Measurements from ENCODE around the gene NRM. TPM values are rescaled to one million over a fixed set of nuclear protein-coding genes. Genes with fewer than 3 reads are reported as not detected.

The NRM gene
- total RNA-seq, 2 donors from 2014 or later = 26.0 to 36.9 TPM

GRCh38 chr6:30647242-30648116 lies 43.3 kb downstream of the NRM start:
- H3K27ac Mint-ChIP-seq = peak overlapping the region; percentile 85
- no peaks in the 10 kb centered on the region for H3K27me3 Mint-ChIP-seq
- peak overlapping the region; percentile 83 for H3K4me3 Mint-ChIP-seq
- peaks cover 12% of the 10 kb centered on the region for H3K4me1 Mint-ChIP-seq
- H3K36me3 Mint-ChIP-seq (ENCODE audit: low read depth) = peaks cover 54% of the 10 kb centered on the region
- ATAC-seq (replicated peaks) = peak; percentile 76
- no peaks in the 10 kb centered on the region for H3K9me3 Mint-ChIP-seq

DNA sequence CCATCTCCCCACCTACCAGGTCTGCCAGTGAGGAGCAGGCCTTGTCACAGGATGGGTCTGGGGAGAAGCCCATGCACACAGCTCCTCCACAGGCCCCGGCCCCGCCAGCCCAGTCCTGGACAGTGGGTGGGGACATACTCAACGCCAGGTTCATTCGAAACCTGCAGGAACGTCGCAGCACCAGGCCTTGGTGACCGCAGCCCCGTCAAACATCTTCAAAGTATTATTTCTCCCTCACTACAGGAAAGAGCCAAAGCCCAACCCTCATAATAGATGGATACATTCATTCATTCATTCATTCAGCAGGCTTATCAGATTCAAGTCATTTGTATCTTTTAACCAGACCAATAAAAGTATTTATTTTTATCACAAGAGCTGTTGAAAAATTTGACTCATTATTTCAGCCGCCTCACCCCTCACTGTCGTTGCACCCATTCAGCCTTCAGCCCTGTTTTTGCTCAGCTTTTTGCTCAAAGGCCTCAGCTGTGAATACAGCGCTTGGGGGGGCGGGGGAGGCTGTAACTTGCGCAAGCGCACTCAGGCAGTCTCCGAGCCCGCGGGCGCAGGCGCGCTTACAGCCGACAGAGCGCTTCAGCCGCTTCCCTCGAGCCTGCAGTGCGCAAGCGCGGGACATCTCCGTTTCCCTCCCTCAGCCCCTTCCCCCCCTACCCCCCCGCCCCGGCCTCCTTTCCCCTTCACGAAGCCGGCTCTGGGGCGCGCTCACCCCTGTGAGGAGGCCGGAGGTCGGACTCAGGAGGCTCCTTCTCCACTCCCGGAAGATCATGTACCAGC lies 44.1 kb downstream of the NRM start, which contains the start of gene C6orf136:
Gene C6orf136 (plus strand): TSS at position 684 of the 792 bp plus-strand sequence. CDS start 99 bp downstream, at position 783.
- Mint-ChIP-seq H3K27me3 (no peaks in the 10 kb centered on the region), H3K9me3 (no peaks in the 10 kb centered on the region), H3K36me3 (ENCODE audit: low read depth) (peaks cover 50% of the 10 kb centered on the region), H3K4me3 (peak within 1 kb of the TSS; percentile 83), H3K4me1 (peaks cover 12% of the 10 kb centered on the region), H3K27ac (peak within 1 kb of the TSS; percentile 85)
- peak; percentile 82 for ATAC-seq (replicated peaks)

- H3K9me3 Mint-ChIP-seq = no peaks in the 10 kb centered on the region
- ATAC-seq (replicated peaks) = no peak
- peaks cover 49% of the 10 kb centered on the region for H3K36me3 Mint-ChIP-seq (ENCODE audit: low read depth)
- H3K27ac Mint-ChIP-seq = peak overlapping the region; percentile 85
- no peaks in the 10 kb centered on the region for H3K27me3 Mint-ChIP-seq
- H3K4me1 Mint-ChIP-seq = peaks cover 12% of the 10 kb centered on the region
- peak overlapping the region; percentile 83 for H3K4me3 Mint-ChIP-seq
Measured at GRCh38 chr6:30645989-30646388, 44.8 kb downstream of the NRM start.

DNA sequence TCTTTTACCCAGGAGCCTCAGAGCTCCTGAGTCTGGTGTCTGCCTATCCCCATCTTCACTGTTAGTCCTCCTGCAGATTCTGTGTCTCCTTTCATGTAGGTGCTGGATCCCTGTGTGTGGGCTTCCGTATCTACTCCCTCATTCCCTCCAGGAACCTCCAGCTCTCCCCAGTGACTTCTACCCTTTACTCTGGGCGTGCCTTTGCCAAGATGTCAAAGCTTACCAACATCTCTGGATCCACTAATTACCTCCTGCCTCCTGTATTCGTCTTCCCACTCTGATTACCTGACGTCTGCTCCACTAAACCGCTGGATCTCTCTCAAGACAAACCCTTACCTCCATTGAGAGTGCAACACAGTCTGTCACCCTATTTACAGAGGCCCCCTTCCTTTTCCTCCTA lies 46.0 kb downstream of the NRM start:
- peaks cover 12% of the 10 kb centered on the region for H3K4me1 Mint-ChIP-seq
- peak overlapping the region; percentile 60 for H3K27ac Mint-ChIP-seq
- no peak for ATAC-seq (replicated peaks)
- no peak overlapping the region for H3K4me3 Mint-ChIP-seq
- peaks cover 46% of the 10 kb centered on the region for H3K36me3 Mint-ChIP-seq (ENCODE audit: low read depth)
- H3K27me3 Mint-ChIP-seq = no peaks in the 10 kb centered on the region
- H3K9me3 Mint-ChIP-seq = no peaks in the 10 kb centered on the region

DNA sequence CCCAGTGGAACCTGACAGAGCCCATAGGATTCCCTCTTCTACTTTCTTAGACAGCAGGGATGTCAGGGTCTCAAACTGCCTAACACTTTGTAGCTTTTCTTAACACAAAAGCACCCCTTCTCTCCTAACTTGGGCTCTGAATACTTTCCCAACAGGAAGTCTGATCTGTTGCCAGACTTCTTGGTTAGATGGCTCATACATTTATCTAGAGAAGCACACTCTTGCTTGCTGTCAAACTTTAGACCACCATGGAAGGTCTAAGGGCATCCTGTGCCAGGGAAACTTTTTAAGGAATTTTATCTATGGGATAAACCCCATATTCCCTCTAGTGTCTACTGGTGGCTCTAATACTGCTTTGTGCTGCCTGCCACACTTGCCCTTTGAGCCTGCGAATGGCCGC lies 47.1 kb downstream of the NRM start:
- Mint-ChIP-seq H3K4me3 (no peak overlapping the region), H3K4me1 (peaks cover 12% of the 10 kb centered on the region), H3K36me3 (ENCODE audit: low read depth) (peaks cover 42% of the 10 kb centered on the region), H3K27ac (peak overlapping the region; percentile 21), H3K27me3 (no peaks in the 10 kb centered on the region), H3K9me3 (no peaks in the 10 kb centered on the region)
- ATAC-seq (replicated peaks) = no peak

- peaks cover 48% of the 10 kb centered on the region for H3K36me3 Mint-ChIP-seq (ENCODE audit: low read depth)
- H3K27ac Mint-ChIP-seq = no peak overlapping the region
- no peaks in the 10 kb centered on the region for H3K9me3 Mint-ChIP-seq
- peaks cover 4% of the 10 kb centered on the region for H3K4me1 Mint-ChIP-seq
- H3K4me3 Mint-ChIP-seq = no peak overlapping the region
- ATAC-seq (replicated peaks) = no peak
- no peaks in the 10 kb centered on the region for H3K27me3 Mint-ChIP-seq
Measured at GRCh38 chr6:30641048-30641447, 49.7 kb downstream of the NRM start.

GRCh38 chr6:30640481-30640880 lies 50.3 kb downstream of the NRM start:
- no peak overlapping the region for H3K4me3 Mint-ChIP-seq
- H3K4me1 Mint-ChIP-seq = no peaks in the 10 kb centered on the region
- H3K27ac Mint-ChIP-seq = no peak overlapping the region
- H3K36me3 Mint-ChIP-seq (ENCODE audit: low read depth) = peaks cover 48% of the 10 kb centered on the region
- ATAC-seq (replicated peaks) = no peak
- H3K27me3 Mint-ChIP-seq = no peaks in the 10 kb centered on the region
- no peaks in the 10 kb centered on the region for H3K9me3 Mint-ChIP-seq

Other genes with a start within 250 kb of the NRM start
- gene HLA-E, start 201.5 kb downstream of the NRM start, total RNA-seq = 100 to 1,000 TPM; 362 to 675 TPM
- gene GNL1, start 134.5 kb downstream of the NRM start, total RNA-seq = 100 to 1,000 TPM; 102 to 117 TPM
- gene PRR3, start 133.7 kb downstream of the NRM start, total RNA-seq = 10 to 100 TPM; 22.1 to 23.1 TPM
- gene ABCF1, start 119.5 kb downstream of the NRM start, total RNA-seq = 10 to 100 TPM; 65.0 to 98.2 TPM
- gene PPP1R10, start 73.7 kb downstream of the NRM start, total RNA-seq = 100 to 1,000 TPM in 1 of 2 donors, 10 to 100 TPM in 1; 85.9 to 101 TPM
- gene MRPS18B, start 73.1 kb downstream of the NRM start, total RNA-seq = 10 to 100 TPM; 64.6 to 78.5 TPM
- gene ATAT1, start 64.1 kb downstream of the NRM start, total RNA-seq = 10 to 100 TPM; 12.3 to 20.9 TPM
- gene C6orf136, start 43.9 kb downstream of the NRM start, total RNA-seq = 10 to 100 TPM; 24.8 to 36.7 TPM
- gene DHX16, start 18.0 kb downstream of the NRM start, total RNA-seq = 10 to 100 TPM; 27.4 to 40.0 TPM
- gene PPP1R18, start 4.3 kb downstream of the NRM start, total RNA-seq = 100 to 1,000 TPM; 190 to 238 TPM
- 10 to 100 TPM; 57.4 to 82.1 TPM for gene MDC1, start 26.3 kb upstream of the NRM start, total RNA-seq
- gene TUBB, start 29.4 kb upstream of the NRM start, total RNA-seq = 1,000 to 10,000 TPM; 1,139 to 1,437 TPM
- gene FLOT1, start 51.7 kb upstream of the NRM start, total RNA-seq = 100 to 1,000 TPM; 152 to 161 TPM
- gene IER3, start 53.6 kb upstream of the NRM start, total RNA-seq = 100 to 1,000 TPM in 1 of 2 donors, 10 to 100 TPM in 1; 55.6 to 617 TPM
- 10 to 100 TPM in 1 of 2 donors, 1 to 10 TPM in 1; 3.0 to 19.5 TPM for gene DDR1, start 193.5 kb upstream of the NRM start, total RNA-seq
- 10 to 100 TPM; 34.3 to 39.9 TPM for gene GTF2H4, start 217.2 kb upstream of the NRM start, total RNA-seq
- 10 to 100 TPM; 50.5 to 64.4 TPM for gene VARS2, start 223.3 kb upstream of the NRM start, total RNA-seq
- not detected for gene SFTA2, start 241.2 kb upstream of the NRM start, total RNA-seq
- gene MUCL3, start 250.0 kb upstream of the NRM start, total RNA-seq = not detected